Endothelial cell of umbilical vein (primary cell): ENCODE data around the gene TNRC6A.

ENCODE experiments used
- CTCF ChIP-seq, 2 donors: IDR thresholded peaks; 1 replicate in 1 of 2; 2 replicates in 1 of 2; pipeline ENCODE4 v1.5.1; 2011; ENCODE audit warnings: low read length in 2 of 2, mild to moderate bottlenecking in 2 of 2, moderate library complexity in 2 of 2, control low read depth in 1 of 2, inconsistent platforms in 1 of 2, low read depth in 1 of 2; ENCODE audit not compliant: insufficient read depth in 1 of 2; ENCODE audit errors: extremely low read depth in 1 of 2
- EZH2 ChIP-seq: IDR thresholded peaks from 2 replicates; pipeline ENCODE4 v1.6.1; 2012; ENCODE audit warnings: borderline replicate concordance, low read depth, mild to moderate bottlenecking, moderate library complexity, low read length, inconsistent platforms; ENCODE audit not compliant: severe bottlenecking
- FOS ChIP-seq: IDR thresholded peaks from 2 replicates; pipeline ENCODE4 v1.6.1; 2011; ENCODE audit warnings: mild to moderate bottlenecking, low read length, moderate library complexity, borderline replicate concordance; ENCODE audit not compliant: insufficient read depth
- MAX ChIP-seq: IDR thresholded peaks from 2 replicates; pipeline ENCODE4 v1.6.1; 2011; ENCODE audit not compliant: insufficient read depth, insufficient read length

- TF ChIP-seq CTCF (IDR thresholded peaks at IDR 0.05; ENCODE audit: extremely low read depth in 1 of 2, insufficient read depth in 1 of 2, low read depth in 1 of 2, low read length in 2 of 2) (no peak), FOS (no peak), EZH2 (no peak), MAX (no peak)
Measured at GRCh38 chr16:24730914-24731313, 1.5 kb downstream of the TNRC6A start.
